Progenitor cell of endocrine pancreas (in vitro differentiated cells): ENCODE data around the gene DENND1C. TPM values are rescaled to one million over a fixed set of nuclear protein-coding genes. Genes with fewer than 3 reads are reported as not detected.

Experiments used
- DNase-seq: peaks from one replicate; pipeline ENCODE4 v3.0.0; 2021; ENCODE audit warnings: low spot score; ENCODE audit not compliant: unreplicated experiment
- H3K27ac Mint-ChIP-seq: 2 replicates; pipeline ENCODE4 v1.8.0; 2021; ENCODE audit warnings: mild to moderate bottlenecking, moderate library complexity, mixed read lengths
- H3K27me3 Mint-ChIP-seq: 2 replicates; pipeline ENCODE4 v1.8.0; 2021; ENCODE audit warnings: mixed read lengths
- H3K36me3 Mint-ChIP-seq: 2 replicates; pipeline ENCODE4 v1.8.0; 2022; ENCODE audit warnings: mixed read lengths; ENCODE audit not compliant: insufficient read depth
- H3K4me1 Mint-ChIP-seq: 2 replicates; pipeline ENCODE4 v1.8.0; 2021; ENCODE audit warnings: low read depth, mixed read lengths
- H3K4me3 Mint-ChIP-seq: 2 replicates; pipeline ENCODE4 v1.8.0; 2021; ENCODE audit warnings: low read depth, mild to moderate bottlenecking, moderate library complexity, mixed read lengths
- H3K9me3 Mint-ChIP-seq: 2 replicates; pipeline ENCODE4 v1.8.0; 2021; ENCODE audit warnings: low read depth, mixed read lengths
- CTCF ChIP-seq: fragments of 200-600 bp; sonication (generic); IDR thresholded peaks from one replicate; pipeline ENCODE4 v1.5.0; 2021; ENCODE audit warnings: antibody characterized with exemption, mild to moderate bottlenecking; ENCODE audit not compliant: unreplicated experiment
- total RNA-seq: library from RNA; stranded (reverse); gene quantifications from 2 replicates; pipeline ENCODE4 v1.2.1, GENCODE V29; 2021

DENND1C gene
- total RNA-seq, 1 donor from 2014 or later: 0.67 TPM

DNA sequence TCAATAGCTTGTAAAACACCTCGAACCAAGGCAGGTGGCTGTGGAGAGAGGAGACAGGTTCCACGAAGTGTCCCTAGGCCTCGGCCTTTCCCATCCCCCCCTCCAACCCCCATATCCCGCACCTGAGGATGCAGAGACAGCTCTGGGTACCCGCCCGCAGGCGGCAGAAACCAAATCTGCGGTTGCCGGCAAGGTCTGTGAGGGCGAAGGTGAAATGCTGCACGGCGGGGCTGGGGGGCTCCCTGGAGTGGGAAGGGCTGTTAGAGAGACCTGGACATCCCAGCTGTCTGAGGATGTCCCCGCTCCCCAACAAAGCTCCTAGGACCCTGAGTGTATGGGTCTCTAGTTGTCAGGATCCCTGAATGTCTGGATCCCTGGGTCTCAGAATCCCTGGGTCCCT lies 2.8 kb downstream of the DENND1C start:
- H3K27me3 Mint-ChIP-seq: peaks cover 21% of the 10 kb centered on the region
- TF ChIP-seq CTCF: no peak
- H3K36me3 Mint-ChIP-seq: no peaks in the 10 kb centered on the region
- peaks cover under 1% of the 10 kb centered on the region for H3K4me1 Mint-ChIP-seq
- no peaks in the 10 kb centered on the region for H3K9me3 Mint-ChIP-seq
- H3K4me3 Mint-ChIP-seq: no peak overlapping the region
- H3K27ac Mint-ChIP-seq: no peak overlapping the region
- DNase-seq: no peak

DNA sequence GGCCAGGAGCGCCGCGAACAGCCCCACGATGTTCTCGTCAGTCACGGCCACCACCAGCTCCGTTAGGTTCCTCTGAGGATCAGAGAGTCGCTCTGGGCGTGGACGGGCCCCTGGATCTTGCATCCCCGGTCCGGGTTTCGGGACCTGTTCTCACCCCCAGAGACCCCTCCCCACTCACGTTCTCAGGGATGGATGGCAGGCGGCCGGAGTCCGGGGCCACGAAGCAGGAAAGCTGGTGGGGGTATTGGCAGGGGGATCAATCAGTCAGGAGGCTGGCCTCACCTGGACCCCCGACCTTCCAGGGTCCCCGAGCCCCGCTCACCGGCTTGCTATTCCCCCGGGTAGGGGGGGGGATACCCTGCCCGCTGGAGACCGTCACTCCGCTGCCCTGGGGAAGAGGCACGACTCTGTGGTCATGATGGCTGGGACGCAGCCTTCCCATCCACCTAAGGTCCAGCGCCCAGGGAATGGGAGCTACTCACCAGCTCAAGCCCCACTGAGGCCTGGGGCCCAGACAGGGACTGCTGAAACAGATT lies 4.6 kb downstream of the DENND1C start:
- Mint-ChIP-seq H3K9me3 (no peaks in the 10 kb centered on the region), H3K36me3 (no peaks in the 10 kb centered on the region), H3K27ac (no peak overlapping the region), H3K4me3 (no peak overlapping the region), H3K4me1 (peaks cover 4% of the 10 kb centered on the region), H3K27me3 (peaks cover 21% of the 10 kb centered on the region)
- no peak for TF ChIP-seq CTCF
- DNase-seq: no peak

DNA sequence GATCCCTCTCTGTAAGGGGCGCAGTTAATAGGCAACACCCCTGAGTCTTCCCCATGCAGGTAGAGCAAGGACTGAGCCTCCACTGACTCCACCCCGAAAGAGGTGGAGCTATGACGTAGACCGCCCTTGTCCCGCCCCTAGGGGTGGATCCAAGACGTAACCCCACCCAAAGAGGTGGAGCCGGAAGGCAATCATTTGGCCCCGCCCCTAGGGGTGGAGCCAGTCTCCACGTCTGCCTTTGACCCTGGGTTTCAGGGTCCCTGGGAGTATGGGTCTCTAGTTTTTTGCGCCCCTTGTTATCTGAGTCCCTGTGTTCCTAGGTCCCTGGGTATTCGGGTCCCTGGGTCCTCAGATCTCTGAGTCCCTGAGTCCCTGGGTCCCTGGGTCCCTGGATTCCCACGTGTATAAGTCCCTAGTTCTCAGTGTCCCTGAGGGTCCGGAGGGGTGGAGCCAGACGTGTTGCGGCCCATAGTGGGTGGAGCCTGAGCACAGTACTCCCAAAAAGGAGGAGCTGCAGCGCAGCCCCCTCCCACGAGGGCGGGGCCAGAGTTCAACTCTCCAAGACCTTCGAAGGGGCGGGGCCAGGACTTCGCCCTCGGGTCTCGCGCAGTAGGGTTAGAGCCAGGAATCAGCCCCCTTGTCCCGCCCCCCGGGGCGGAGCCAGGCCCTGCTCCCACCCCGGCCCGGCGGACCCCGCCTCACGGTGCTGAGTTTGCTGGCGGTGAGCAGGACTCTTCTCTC lies 5.3 kb downstream of the DENND1C start:
- peak overlapping the region; percentile 60 for H3K4me3 Mint-ChIP-seq
- peaks cover 4% of the 10 kb centered on the region for H3K4me1 Mint-ChIP-seq
- no peak for TF ChIP-seq CTCF
- H3K9me3 Mint-ChIP-seq: no peaks in the 10 kb centered on the region
- no peak overlapping the region for H3K27ac Mint-ChIP-seq
- H3K27me3 Mint-ChIP-seq: peaks cover 21% of the 10 kb centered on the region
- H3K36me3 Mint-ChIP-seq: no peaks in the 10 kb centered on the region
- peak; percentile 78 for DNase-seq

- no peaks in the 10 kb centered on the region for H3K9me3 Mint-ChIP-seq
- no peak for DNase-seq
- no peak for TF ChIP-seq CTCF
- H3K27me3 Mint-ChIP-seq: peaks cover 18% of the 10 kb centered on the region
- peaks cover 4% of the 10 kb centered on the region for H3K4me1 Mint-ChIP-seq
- peak overlapping the region; percentile 52 for H3K4me3 Mint-ChIP-seq
- no peak overlapping the region for H3K27ac Mint-ChIP-seq
- no peaks in the 10 kb centered on the region for H3K36me3 Mint-ChIP-seq
Observed at GRCh38 chr19:6475321-6476108, 6.1 kb downstream of the DENND1C start.

DNA sequence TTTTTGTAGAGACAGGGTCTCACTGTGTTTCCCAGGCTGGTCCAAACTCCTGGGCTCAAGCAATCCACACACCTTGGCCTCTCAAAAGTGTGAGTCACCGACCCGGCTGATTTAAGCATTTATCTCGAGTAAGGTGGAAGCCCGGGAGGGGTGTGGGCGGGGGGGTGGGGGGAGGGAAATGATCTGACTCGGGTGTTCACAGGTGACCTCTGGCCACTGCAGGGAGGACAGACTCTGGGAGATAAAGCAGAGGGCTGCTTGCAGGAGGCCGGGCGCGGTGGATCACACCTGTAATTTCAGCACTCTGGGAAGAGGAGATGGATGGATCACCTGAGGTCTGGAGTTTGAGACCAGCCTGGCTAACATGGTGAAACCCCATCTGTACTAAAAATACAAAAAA lies 7.9 kb downstream of the DENND1C start:
- Mint-ChIP-seq H3K9me3 (no peaks in the 10 kb centered on the region), H3K27me3 (peaks cover 12% of the 10 kb centered on the region), H3K4me3 (no peak overlapping the region), H3K4me1 (peaks cover 10% of the 10 kb centered on the region), H3K27ac (peak overlapping the region; percentile 41), H3K36me3 (peaks cover 2% of the 10 kb centered on the region)
- TF ChIP-seq CTCF: no peak
- DNase-seq: no peak
